SK-N-SH treated with all-trans-retinoic acid at 6 μM for 48 hours (cell line): ENCODE results near the gene SAMMSON.

Experiments
- ATAC-seq: fragments of 200-7000 bp; cut with Tn5 transposase; 3 replicates; pipeline ENCODE4 v1.9.1; 2020; ENCODE audit warnings: mild to moderate bottlenecking, moderate library complexity
- ARNTL ChIP-seq: fragments of 450-650 bp; formaldehyde crosslinking; IDR thresholded peaks from 2 replicates; pipeline ENCODE4 v1.5.0; 2020; ENCODE audit warnings: low read depth, mild to moderate bottlenecking, moderate library complexity, borderline replicate concordance
- BACH2 ChIP-seq: fragments of 250-450 bp; sonication (Bioruptor Pico); IDR thresholded peaks from 2 replicates; pipeline ENCODE4 v1.9.0; 2021; ENCODE audit warnings: mild to moderate bottlenecking, borderline replicate concordance
- CSDC2 ChIP-seq: fragments of 250-450 bp; sonication (Bioruptor Pico); IDR thresholded peaks from 2 replicates; pipeline ENCODE4 v1.5.0; 2020; ENCODE audit warnings: mild to moderate bottlenecking, moderate library complexity
- ESRRG ChIP-seq: fragments of 250-450 bp; sonication (Bioruptor Pico); IDR thresholded peaks from 2 replicates; pipeline ENCODE4 v1.6.1; 2021; ENCODE audit warnings: mild to moderate bottlenecking
- GLIS3 ChIP-seq: fragments of 250-450 bp; sonication (Bioruptor Pico); IDR thresholded peaks from 2 replicates; pipeline ENCODE4 v1.5.0; 2020; ENCODE audit warnings: mild to moderate bottlenecking, moderate library complexity
- ISL1 ChIP-seq: fragments of 250-450 bp; sonication (Bioruptor Pico); IDR thresholded peaks from 2 replicates; pipeline ENCODE4 v2.1.2; 2022; ENCODE audit warnings: mild to moderate bottlenecking, moderate library complexity
- OSR1 ChIP-seq: fragments of 250-450 bp; sonication (Bioruptor Pico); IDR thresholded peaks from 2 replicates; pipeline ENCODE4 v1.8.0; 2022; ENCODE audit warnings: moderate library complexity, mild to moderate bottlenecking, inconsistent platforms
- PPARA ChIP-seq: fragments of 250-450 bp; sonication (Bioruptor Pico); IDR thresholded peaks from 2 replicates; pipeline ENCODE4 v1.5.0; 2020; ENCODE audit warnings: mild to moderate bottlenecking, borderline replicate concordance
- RARB ChIP-seq: fragments of 250-450 bp; sonication (Bioruptor Pico); IDR thresholded peaks from 2 replicates; pipeline ENCODE4 v1.8.0; 2021; ENCODE audit warnings: mild to moderate bottlenecking, moderate library complexity
- SNAI2 ChIP-seq: fragments of 250-450 bp; sonication (Bioruptor Pico); IDR thresholded peaks from 2 replicates; pipeline ENCODE4 v1.5.0; 2020; ENCODE audit warnings: mild to moderate bottlenecking, moderate library complexity
- TCF4 ChIP-seq: fragments of 250-450 bp; sonication (Bioruptor Pico); IDR thresholded peaks from 2 replicates; pipeline ENCODE4 v1.8.0; 2021; ENCODE audit warnings: mild to moderate bottlenecking, moderate library complexity, borderline replicate concordance
- TOX ChIP-seq: fragments of 250-450 bp; sonication (Bioruptor Pico); IDR thresholded peaks from 2 replicates; pipeline ENCODE4 v1.8.0; 2021; ENCODE audit warnings: mild to moderate bottlenecking, moderate library complexity, borderline replicate concordance
- ZC3H10 ChIP-seq: fragments of 250-450 bp; sonication (Bioruptor Pico); IDR thresholded peaks from 2 replicates; pipeline ENCODE4 v1.5.1; 2021; ENCODE audit warnings: mild to moderate bottlenecking, moderate library complexity
- ZFP3 ChIP-seq: fragments of 250-450 bp; sonication (Bioruptor Pico); IDR thresholded peaks from 2 replicates; pipeline ENCODE4 v1.5.0; 2020; ENCODE audit warnings: mild to moderate bottlenecking, moderate library complexity
- ZNF70 ChIP-seq: fragments of 450-650 bp; formaldehyde crosslinking; IDR thresholded peaks from 2 replicates; pipeline ENCODE4 v1.5.0; 2020; ENCODE audit warnings: mild to moderate bottlenecking, moderate library complexity
- ZNF8 ChIP-seq: fragments of 450-650 bp; formaldehyde crosslinking; IDR thresholded peaks from 2 replicates; pipeline ENCODE4 v1.5.0; 2020; ENCODE audit warnings: mild to moderate bottlenecking, moderate library complexity
- TF ChIP-seq, protein P1 (sequence below): fragments of 250-450 bp; sonication (Bioruptor Pico); IDR thresholded peaks from 2 replicates; pipeline ENCODE4 v1.8.0; 2020; ENCODE audit warnings: mild to moderate bottlenecking, moderate library complexity, borderline replicate concordance
- TF ChIP-seq, protein P2 (sequence below): fragments of 250-450 bp; sonication (Bioruptor Pico); IDR thresholded peaks from 2 replicates; pipeline ENCODE4 v1.5.0; 2020; ENCODE audit warnings: mild to moderate bottlenecking, moderate library complexity
- TF ChIP-seq, protein P3 (sequence below): fragments of 250-450 bp; sonication (Bioruptor Pico); IDR thresholded peaks from 2 replicates; pipeline ENCODE4 v1.5.1; 2021; ENCODE audit warnings: mild to moderate bottlenecking, moderate library complexity
- TF ChIP-seq, protein P4 (sequence below): fragments of 250-450 bp; sonication (Bioruptor Pico); IDR thresholded peaks from 2 replicates; pipeline ENCODE4 v1.8.0; 2021; ENCODE audit warnings: low read depth, mild to moderate bottlenecking, moderate library complexity, borderline replicate concordance

The SAMMSON gene

DNA sequence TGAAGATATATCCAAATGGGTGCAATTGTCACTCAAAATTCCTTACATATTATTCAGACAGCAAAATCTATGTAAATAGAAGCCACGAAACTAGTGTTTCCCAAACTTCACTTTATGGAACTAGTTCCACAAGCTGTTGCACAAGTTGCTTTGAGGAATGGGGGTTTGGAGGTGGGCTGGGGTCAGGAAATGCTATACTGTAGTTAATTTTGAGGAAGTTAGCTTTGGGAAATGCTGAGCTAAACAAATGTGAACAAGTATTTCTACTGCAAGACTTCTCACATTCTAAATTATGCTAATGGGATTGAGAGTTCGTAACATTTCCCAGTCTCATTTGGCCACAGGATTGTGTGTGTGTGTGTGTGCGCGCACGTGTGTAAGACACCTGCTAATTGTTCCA, 28.7 kb upstream of the SAMMSON start (continued):
- TF ChIP-seq, protein P1, sequence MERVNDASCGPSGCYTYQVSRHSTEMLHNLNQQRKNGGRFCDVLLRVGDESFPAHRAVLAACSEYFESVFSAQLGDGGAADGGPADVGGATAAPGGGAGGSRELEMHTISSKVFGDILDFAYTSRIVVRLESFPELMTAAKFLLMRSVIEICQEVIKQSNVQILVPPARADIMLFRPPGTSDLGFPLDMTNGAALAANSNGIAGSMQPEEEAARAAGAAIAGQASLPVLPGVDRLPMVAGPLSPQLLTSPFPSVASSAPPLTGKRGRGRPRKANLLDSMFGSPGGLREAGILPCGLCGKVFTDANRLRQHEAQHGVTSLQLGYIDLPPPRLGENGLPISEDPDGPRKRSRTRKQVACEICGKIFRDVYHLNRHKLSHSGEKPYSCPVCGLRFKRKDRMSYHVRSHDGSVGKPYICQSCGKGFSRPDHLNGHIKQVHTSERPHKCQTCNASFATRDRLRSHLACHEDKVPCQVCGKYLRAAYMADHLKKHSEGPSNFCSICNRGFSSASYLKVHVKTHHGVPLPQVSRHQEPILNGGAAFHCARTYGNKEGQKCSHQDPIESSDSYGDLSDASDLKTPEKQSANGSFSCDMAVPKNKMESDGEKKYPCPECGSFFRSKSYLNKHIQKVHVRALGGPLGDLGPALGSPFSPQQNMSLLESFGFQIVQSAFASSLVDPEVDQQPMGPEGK (CRISPR knock-in tag) = no peak
- no peak for TF ChIP-seq ISL1 (CRISPR knock-in tag)
- no peak for TF ChIP-seq OSR1 (CRISPR knock-in tag)
- TF ChIP-seq, all 23 proteins: peak for 0

DNA sequence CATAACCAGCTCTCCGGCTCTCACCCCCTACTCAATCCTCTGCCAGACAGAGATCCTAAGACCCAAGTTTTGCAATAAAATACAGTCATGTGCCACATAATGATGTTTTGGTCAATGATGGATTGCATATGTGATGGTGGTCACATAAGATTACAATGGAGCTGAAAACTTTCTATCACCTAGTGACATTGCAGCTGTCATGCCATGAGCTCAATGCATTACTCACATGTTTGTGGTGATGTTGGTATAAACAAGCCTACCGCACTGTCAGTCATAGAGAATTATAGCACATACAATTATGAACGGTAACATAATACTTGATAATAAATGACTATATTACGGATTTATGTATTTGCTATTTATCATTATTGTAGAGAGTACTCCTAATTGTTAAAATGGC, 26.9 kb upstream of the SAMMSON start:
- no peak for ATAC-seq
- TF ChIP-seq TOX (CRISPR knock-in tag) = no peak
- TF ChIP-seq GLIS3 = no peak
- no peak for TF ChIP-seq CSDC2 (CRISPR knock-in tag)
- no peak for TF ChIP-seq ARNTL (CRISPR knock-in tag)

DNA sequence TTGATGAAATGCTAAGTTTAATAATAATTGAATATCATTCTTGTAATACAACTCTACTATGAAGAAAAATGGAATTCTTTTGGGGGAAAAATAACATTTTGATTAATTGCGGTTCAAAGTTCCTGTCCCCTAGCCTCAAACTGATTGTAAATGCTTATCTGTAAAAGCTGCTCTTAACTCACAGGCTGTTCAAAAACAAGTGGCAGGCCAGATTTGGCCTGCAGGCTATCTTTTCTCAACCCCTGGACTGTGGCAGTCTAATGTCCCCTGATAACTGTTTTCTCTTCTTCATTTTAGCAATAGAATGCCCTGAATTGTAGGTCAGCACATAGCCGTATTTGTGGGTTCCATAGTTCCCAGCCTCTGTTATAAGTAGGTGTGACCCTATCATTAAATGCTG, 23.5 kb upstream of the SAMMSON start:
- ATAC-seq = no peak
- TF ChIP-seq ISL1 (CRISPR knock-in tag) = no peak
- no peak for TF ChIP-seq ARNTL (CRISPR knock-in tag)
- TF ChIP-seq, protein P2, sequence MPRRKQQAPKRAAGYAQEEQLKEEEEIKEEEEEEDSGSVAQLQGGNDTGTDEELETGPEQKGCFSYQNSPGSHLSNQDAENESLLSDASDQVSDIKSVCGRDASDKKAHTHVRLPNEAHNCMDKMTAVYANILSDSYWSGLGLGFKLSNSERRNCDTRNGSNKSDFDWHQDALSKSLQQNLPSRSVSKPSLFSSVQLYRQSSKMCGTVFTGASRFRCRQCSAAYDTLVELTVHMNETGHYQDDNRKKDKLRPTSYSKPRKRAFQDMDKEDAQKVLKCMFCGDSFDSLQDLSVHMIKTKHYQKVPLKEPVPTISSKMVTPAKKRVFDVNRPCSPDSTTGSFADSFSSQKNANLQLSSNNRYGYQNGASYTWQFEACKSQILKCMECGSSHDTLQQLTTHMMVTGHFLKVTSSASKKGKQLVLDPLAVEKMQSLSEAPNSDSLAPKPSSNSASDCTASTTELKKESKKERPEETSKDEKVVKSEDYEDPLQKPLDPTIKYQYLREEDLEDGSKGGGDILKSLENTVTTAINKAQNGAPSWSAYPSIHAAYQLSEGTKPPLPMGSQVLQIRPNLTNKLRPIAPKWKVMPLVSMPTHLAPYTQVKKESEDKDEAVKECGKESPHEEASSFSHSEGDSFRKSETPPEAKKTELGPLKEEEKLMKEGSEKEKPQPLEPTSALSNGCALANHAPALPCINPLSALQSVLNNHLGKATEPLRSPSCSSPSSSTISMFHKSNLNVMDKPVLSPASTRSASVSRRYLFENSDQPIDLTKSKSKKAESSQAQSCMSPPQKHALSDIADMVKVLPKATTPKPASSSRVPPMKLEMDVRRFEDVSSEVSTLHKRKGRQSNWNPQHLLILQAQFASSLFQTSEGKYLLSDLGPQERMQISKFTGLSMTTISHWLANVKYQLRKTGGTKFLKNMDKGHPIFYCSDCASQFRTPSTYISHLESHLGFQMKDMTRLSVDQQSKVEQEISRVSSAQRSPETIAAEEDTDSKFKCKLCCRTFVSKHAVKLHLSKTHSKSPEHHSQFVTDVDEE (CRISPR knock-in tag) = no peak
- TF ChIP-seq CSDC2 (CRISPR knock-in tag) = no peak
- no peak for TF ChIP-seq ZFP3
- TF ChIP-seq RARB = no peak
- TF ChIP-seq TCF4 = no peak
- TF ChIP-seq PPARA = no peak
- TF ChIP-seq, protein P3, sequence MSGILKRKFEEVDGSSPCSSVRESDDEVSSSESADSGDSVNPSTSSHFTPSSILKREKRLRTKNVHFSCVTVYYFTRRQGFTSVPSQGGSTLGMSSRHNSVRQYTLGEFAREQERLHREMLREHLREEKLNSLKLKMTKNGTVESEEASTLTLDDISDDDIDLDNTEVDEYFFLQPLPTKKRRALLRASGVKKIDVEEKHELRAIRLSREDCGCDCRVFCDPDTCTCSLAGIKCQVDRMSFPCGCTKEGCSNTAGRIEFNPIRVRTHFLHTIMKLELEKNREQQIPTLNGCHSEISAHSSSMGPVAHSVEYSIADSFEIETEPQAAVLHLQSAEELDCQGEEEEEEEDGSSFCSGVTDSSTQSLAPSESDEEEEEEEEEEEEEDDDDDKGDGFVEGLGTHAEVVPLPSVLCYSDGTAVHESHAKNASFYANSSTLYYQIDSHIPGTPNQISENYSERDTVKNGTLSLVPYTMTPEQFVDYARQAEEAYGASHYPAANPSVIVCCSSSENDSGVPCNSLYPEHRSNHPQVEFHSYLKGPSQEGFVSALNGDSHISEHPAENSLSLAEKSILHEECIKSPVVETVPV (CRISPR knock-in tag) = no peak
- no peak for TF ChIP-seq TOX (CRISPR knock-in tag)

DNA sequence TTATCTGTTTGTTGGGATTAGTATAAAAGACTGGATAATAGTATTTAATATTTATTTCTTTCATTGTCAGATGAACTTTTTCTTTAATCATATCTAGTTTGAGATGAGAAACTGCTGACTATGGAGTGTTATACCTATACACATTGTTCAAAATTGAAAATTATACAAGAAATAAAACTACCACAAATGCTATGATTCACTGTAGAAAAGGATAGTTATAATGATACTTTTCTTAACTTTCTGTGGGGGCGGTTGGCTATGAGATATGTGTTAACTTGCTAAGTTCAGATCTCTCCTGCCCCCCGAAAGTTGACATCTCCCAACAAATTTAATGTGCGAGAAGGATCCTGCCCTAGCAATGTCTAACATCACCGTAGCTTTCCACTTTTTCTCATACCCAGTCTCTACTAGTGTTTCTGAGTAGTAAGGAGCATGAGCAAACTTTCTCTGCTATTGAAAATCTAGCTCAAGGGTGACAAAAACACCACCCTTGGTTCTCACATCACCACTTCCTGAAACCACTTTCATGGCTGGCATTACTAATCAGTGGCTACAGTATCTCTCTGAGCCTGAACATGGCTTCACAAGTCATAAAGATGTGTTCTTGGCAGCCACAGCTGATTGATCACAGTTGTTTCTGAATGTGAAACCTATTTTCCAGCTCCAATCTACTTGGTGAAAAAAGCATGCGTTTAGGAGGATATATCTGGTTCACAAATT, 15.8 kb upstream of the SAMMSON start:
- ATAC-seq = no peak

DNA sequence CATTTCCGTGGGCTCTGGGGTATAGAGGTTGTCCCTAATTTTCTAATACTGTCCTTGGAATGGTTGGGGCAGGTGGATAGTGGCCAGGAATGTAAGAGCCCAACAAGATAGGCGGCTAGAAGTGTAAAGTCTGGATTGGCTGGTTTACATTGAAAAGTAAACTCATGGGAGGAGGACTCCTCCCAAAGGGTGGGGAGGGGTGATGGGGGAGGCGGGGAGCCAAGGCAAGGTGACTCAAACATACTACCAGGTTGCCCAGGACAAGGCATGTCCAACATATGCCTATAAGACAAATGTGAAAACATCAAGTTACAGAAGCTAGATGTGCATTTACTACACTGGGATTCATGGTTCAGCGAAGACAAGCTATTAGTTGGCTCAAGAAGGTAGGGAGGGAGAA, 14.3 kb upstream of the SAMMSON start:
- no peak for TF ChIP-seq ZNF70 (CRISPR knock-in tag)
- TF ChIP-seq ZNF8 (CRISPR knock-in tag) = no peak
- TF ChIP-seq RARB = no peak
- TF ChIP-seq GLIS3 = no peak
- TF ChIP-seq CSDC2 (CRISPR knock-in tag) = no peak
- TF ChIP-seq, protein P2 (CRISPR knock-in tag) = no peak
- no peak for TF ChIP-seq ZC3H10 (CRISPR knock-in tag)
- TF ChIP-seq TOX (CRISPR knock-in tag) = no peak
- no peak for TF ChIP-seq ISL1 (CRISPR knock-in tag)
- TF ChIP-seq TCF4 = no peak
- no peak for TF ChIP-seq ARNTL (CRISPR knock-in tag)
- no peak for TF ChIP-seq PPARA
- no peak for ATAC-seq

More for the DNA sequence above, 15.8 kb upstream of the SAMMSON start:
- TF ChIP-seq BACH2 (no peak), TOX (CRISPR knock-in tag) (no peak), ZFP3 (no peak), ESRRG (CRISPR knock-in tag) (no peak), SNAI2 (no peak), GLIS3 (no peak)
- TF ChIP-seq, protein P4, sequence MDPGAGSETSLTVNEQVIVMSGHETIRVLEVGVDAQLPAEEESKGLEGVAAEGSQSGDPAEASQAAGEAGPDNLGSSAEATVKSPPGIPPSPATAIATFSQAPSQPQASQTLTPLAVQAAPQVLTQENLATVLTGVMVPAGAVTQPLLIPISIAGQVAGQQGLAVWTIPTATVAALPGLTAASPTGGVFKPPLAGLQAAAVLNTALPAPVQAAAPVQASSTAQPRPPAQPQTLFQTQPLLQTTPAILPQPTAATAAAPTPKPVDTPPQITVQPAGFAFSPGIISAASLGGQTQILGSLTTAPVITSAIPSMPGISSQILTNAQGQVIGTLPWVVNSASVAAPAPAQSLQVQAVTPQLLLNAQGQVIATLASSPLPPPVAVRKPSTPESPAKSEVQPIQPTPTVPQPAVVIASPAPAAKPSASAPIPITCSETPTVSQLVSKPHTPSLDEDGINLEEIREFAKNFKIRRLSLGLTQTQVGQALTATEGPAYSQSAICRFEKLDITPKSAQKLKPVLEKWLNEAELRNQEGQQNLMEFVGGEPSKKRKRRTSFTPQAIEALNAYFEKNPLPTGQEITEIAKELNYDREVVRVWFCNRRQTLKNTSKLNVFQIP (CRISPR knock-in tag) = no peak
